GM19397 (cell line): Measurements from ENCODE around the gene CCM2.
A peak's percentile ranks its signal among the peaks of the same experiment; 100 is the strongest.
"Not testable (repeated sequence)": the region's sequence is repeated elsewhere in the genome, so short reads cannot be mapped to it uniquely, and the experiment has no call there.

Source experiments
- ATAC-seq: cut with Tn5 transposase; IDR thresholded peaks from one replicate; pipeline ENCODE4 v1.9.1; 2021; ENCODE audit warnings: mild to moderate bottlenecking, moderate library complexity; ENCODE audit not compliant: unreplicated experiment

Gene CCM2

GRCh38 chr7:44981035-44981706, 18.8 kb upstream of the CCM2 start:
- ATAC-seq, result no peak

GRCh38 chr7:44982535-44982923, 17.5 kb upstream of the CCM2 start:
- ATAC-seq, result no peak

- no peak for ATAC-seq
Observed at GRCh38 chr7:44982970-44983369, 17.0 kb upstream of the CCM2 start.

GRCh38 chr7:44983742-44984477, 16.1 kb upstream of the CCM2 start:
- no peak for ATAC-seq

- no peak for ATAC-seq
Observed at GRCh38 chr7:44984478-44984758, 15.6 kb upstream of the CCM2 start.

GRCh38 chr7:44985033-44985695, 14.8 kb upstream of the CCM2 start:
- ATAC-seq, result no peak

GRCh38 chr7:44985900-44986217, 14.1 kb upstream of the CCM2 start:
- no peak for ATAC-seq

GRCh38 chr7:44986218-44987053, 13.6 kb upstream of the CCM2 start:
- ATAC-seq, result peak; percentile 97

- no peak for ATAC-seq
Observed at GRCh38 chr7:44987457-44987856, 12.5 kb upstream of the CCM2 start.

GRCh38 chr7:44987996-44988395, 12.0 kb upstream of the CCM2 start:
- no peak for ATAC-seq

- no peak for ATAC-seq
Observed at GRCh38 chr7:44988701-44989100, 11.3 kb upstream of the CCM2 start.

GRCh38 chr7:44989132-44989531, 10.9 kb upstream of the CCM2 start:
- no peak for ATAC-seq

- no peak for ATAC-seq
Observed at GRCh38 chr7:44990109-44991023, 9.6 kb upstream of the CCM2 start.

- ATAC-seq, result not testable (repeated sequence)
Observed at GRCh38 chr7:44992004-44992795, 7.8 kb upstream of the CCM2 start.

- ATAC-seq, result no peak
Observed at GRCh38 chr7:44994877-44995554, 5.0 kb upstream of the CCM2 start.

GRCh38 chr7:44995555-44996493, 4.2 kb upstream of the CCM2 start:
- ATAC-seq, result no peak

- no peak for ATAC-seq
Observed at GRCh38 chr7:44998153-44998871, 1.7 kb upstream of the CCM2 start.
